22Rv1 (cell line): ENCODE measurements around the gene PANX1.

ENCODE experiments used
- H3K27ac ChIP-seq: fragments of 450-650 bp; 2 replicates; pipeline ENCODE4 v1.5.1; 2017
- ZFX ChIP-seq: fragments of 450-650 bp; IDR thresholded peaks from 2 replicates; pipeline ENCODE4 v1.6.1; 2017; ENCODE audit warnings: antibody characterized with exemption, borderline replicate concordance
- TF ChIP-seq, protein P1 (sequence below): fragments of 450-650 bp; IDR thresholded peaks from 2 replicates; pipeline ENCODE4 v1.5.1; 2017; ENCODE audit warnings: mild to moderate bottlenecking

Gene PANX1

DNA sequence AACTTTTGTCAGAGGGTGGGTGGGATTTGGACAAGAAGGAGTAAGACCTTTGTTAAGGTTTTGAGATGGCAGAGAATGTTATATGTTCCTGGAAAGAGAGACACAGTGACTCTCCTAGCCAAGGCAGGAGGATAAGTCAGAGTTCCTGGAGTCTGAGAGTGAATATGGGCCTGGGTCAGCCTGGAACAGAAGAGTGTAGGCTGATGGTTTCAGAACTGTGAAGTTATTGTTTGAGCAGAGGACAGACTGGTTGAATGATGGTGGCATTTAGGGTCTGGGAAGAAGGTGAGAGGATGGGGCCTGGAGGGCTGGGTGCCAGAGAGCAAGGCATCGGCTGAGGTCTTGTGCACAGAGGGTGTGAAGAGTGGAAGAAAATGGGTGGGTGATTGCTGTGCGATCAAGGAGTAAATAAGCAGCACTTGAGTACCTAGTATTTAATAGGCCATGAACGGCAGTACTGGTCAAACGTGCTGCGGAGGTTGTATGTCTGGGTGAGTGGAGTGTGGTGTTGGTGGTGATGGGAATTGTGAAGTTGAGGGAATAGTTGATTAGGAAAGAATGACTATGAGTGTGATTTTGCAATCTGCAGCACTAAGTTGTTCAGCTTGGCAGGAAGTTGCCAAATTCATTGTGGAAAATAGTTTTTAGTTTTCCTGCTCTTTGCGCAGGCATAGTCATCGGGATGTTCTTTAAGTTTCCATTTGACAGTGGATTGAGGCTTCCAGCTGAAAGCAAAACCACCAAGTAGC is 1.8 kb downstream of the PANX1 start:
- H3K27ac ChIP-seq: no peak overlapping the region
- TF ChIP-seq ZFX: no peak
- TF ChIP-seq, protein P1, sequence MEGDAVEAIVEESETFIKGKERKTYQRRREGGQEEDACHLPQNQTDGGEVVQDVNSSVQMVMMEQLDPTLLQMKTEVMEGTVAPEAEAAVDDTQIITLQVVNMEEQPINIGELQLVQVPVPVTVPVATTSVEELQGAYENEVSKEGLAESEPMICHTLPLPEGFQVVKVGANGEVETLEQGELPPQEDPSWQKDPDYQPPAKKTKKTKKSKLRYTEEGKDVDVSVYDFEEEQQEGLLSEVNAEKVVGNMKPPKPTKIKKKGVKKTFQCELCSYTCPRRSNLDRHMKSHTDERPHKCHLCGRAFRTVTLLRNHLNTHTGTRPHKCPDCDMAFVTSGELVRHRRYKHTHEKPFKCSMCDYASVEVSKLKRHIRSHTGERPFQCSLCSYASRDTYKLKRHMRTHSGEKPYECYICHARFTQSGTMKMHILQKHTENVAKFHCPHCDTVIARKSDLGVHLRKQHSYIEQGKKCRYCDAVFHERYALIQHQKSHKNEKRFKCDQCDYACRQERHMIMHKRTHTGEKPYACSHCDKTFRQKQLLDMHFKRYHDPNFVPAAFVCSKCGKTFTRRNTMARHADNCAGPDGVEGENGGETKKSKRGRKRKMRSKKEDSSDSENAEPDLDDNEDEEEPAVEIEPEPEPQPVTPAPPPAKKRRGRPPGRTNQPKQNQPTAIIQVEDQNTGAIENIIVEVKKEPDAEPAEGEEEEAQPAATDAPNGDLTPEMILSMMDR: no peak

DNA sequence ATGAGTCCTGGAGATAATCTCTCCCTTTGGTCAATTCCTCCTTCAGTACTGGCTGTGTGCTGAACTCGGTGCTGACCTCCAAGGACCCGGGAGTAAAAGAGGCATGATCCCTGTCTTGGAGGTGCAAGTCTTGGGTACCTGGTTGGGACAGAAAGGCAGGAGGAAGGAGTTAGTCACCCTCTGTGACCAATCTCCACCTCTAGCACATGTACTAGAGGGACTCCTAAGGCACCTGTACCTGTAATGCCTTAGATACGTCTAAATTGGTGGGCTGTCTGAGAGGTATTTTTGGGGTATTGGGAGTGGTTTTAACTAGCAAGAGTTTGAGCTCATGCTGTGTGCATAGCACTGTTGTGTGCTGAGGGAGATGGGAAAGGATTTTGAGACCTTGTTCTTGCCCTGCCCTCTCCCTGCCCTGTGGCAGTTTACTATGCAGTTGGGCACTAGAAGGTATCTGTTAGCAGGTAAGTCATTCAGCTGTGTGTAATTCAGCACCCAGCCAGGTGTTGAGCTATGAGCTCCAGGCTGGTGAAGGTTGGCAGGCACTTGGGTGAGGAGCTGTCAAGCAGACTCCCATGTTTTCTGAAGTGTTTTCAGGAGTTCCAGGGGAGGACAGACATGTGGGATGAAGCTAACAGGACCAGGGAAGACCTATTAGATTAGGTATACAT is 2.5 kb downstream of the PANX1 start:
- H3K27ac ChIP-seq: no peak overlapping the region

DNA sequence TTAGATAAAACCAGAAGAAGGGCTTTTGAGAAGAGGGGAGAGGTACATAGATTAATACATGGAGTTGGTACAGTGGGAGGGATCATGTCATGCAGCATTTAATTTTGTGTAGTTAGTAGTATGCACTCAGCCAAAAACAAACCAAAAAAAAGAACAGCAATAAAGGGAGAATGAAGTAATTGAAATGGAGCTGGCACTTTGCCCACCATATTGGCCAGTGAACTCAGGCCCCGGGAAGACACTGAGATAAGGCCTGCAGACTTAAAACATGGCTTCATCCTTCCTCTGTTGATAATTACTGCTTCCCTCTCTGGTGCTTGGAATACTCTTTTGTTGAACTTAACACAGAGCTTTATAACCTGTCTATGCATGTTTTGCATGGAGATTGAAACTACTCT is 3.1 kb downstream of the PANX1 start:
- TF ChIP-seq, protein P1: no peak
- no peak for TF ChIP-seq ZFX
- H3K27ac ChIP-seq: no peak overlapping the region

More for the DNA sequence above, 2.5 kb downstream of the PANX1 start:
- no peak for TF ChIP-seq ZFX
- TF ChIP-seq, protein P1: no peak

DNA sequence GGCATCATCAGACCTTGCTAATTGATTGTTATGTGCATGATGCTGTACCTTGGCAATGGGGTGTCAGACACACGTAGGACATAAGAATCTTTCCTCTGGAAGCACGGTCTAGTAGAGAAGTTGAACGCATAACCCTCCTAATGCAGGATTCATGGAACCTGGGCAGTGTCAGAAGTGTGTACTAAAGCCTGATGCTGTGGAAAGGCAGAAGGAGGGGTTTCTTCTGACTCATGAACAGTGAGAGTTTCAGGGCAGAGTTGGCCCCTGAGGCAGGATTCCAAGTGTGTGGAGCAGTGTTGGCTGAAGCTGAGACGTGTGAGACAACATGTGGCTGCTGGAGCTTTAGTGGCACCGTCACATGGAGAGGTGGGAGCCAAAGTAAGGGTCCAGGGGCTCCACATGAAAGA is 3.5 kb downstream of the PANX1 start:
- TF ChIP-seq, protein P1: no peak
- no peak for TF ChIP-seq ZFX
- no peak overlapping the region for H3K27ac ChIP-seq

DNA sequence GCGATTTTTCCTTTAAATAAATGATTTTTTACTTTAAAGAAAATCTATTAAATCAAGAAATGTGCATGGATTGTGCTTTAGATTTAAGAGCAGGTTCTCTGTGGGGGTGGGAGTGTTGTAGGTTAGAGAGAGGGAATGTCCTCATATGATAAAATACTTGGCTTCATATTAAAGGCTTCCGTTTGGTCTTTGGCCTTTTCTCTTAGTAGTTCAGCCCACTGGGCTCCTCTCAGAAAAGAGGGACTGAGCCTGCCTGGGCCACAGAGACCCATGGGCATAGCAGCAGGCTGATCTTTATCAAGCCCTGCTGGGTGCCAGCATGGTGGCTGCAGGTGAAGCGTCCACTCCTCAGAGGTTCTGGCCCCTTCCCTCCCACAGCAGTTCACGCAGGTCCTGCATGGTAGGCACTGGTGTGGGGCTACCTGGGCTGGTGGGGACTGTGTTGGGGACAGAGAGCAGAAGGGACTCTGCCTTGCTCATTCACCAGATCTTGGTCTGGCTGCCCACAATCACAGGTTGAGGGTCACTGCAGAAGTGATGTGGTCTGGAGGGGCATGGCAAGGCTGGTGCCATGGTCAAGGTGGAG is 4.3 kb downstream of the PANX1 start:
- H3K27ac ChIP-seq: no peak overlapping the region

DNA sequence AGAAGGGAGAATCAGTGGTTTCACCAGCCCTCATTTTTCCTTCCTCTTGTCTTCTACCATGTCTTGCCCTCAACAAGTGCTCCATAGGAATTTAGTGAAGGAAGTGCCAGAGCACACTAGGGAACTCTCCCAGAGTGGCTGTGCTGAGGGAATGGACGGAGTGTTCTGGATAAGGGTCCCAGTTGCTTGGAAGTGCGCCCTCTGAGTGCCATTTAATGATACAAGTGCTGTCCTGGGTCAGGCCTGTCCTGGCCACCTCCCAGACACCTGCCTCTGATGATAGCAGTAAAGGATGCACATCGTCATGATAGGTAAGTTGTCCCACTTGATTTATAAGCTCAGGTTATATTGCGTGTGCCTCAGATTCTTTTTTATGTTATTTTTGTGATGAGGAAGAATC is 5.1 kb downstream of the PANX1 start:
- no peak overlapping the region for H3K27ac ChIP-seq
- TF ChIP-seq ZFX: no peak
- TF ChIP-seq, protein P1: no peak

More for the DNA sequence above, 4.3 kb downstream of the PANX1 start:
- TF ChIP-seq ZFX: no peak
- TF ChIP-seq, protein P1: no peak
